GM21619 (cell line): ENCODE data around the gene OFD1.

ENCODE experiments used
- ATAC-seq: cut with Tn5 transposase; IDR thresholded peaks from one replicate; pipeline ENCODE4 v1.9.1; 2021; ENCODE audit not compliant: unreplicated experiment

The OFD1 gene

DNA sequence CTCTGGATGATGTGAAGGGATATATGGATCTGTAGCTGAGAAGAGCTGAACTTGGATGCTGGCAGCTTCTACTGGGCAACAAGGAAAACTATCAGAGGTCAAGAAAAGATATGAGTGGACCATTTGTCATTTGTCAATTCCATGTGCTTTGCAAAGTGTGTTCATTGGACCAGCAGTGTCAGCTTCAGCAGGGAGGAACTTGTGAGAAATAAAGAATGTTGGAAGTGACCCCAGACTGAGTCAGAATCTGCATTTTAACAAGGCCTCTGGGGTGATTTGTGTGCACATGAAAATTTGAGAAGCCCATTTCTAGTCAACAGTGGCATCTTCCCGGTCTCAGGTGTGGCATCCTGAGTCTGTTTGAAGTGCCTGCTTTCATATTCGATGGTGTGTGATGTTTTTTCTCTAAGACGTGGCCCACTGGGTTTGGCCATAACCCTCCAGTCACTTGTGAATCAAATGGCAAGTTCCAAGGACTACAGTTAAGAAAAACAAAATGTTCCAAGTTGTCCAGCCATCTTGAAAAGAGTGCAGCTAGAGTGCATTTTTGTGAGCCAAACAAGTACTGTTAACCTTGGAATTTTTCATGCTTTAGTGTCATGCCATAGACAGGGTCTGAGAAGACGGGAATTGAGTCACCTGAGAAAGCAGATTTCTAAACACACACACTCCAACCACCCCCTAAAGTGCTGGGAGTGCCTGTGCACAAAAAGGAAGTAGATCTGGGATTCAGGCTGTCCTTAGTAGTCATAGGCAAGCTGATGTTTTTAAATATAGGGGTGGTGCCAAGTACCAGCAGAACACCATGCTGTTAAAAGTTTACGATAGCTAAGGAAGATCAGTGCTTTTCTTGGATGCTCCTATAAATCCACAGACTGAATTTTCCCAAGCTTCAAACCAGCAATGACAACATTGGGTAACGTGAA, 55.9 kb downstream of the OFD1 start:
- ATAC-seq: no peak

DNA sequence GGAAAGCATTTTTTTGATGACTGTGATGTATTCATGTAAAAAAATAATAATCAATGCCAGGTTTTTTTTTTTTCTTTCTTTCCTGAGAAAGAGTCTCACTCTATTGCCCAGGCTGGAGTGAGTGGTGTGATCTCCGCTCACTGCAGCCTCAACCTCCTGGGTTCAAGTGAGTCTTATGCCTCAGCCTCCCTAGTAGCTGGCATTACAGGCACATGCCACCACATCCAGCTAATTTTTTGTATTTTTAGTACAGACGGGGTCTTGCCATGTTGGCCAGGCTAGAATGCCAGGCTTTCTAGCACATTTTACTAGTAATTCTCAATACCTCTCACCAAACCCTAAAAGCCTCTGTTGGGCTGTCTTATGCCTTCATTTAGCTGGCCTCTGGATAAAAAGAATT, 56.6 kb downstream of the OFD1 start:
- ATAC-seq: no peak

DNA sequence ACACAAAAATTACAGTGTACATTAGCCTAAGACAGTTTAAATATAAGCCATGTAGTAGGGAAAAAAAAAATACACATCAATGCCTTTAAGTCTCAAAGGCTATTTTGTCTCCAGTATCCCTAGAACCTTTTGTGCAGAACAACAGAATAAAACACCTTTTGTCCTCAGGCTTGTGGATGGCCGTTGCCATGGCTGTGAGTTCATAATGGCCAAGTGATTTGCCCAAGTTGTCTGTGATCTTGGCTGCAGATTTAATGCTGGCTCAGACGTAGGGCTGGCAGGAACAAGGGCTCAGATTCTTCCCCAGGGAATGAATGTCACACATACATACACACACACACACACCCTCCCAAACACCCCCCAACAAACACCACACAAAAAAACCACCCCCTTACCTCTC, 57.0 kb downstream of the OFD1 start:
- no peak for ATAC-seq

DNA sequence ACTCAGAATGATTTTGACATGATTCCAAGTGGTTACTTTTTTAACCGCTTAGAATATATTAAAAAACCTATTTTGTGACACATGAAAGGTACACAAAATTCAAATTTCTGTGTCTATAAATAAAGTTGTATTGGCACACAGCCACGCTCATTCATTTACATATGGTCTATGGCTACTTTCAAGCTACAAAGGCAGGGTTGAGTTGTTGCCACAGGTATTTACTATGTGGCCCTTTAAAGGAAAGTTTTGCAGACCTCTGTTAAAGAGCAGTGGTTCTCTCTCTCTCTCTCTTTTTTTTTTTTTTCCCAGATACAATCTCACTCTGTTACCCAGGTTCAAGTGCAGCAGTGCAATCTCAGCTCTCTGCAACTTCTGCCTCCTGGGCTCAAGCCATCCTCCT, 59.3 kb downstream of the OFD1 start:
- ATAC-seq: no peak

DNA sequence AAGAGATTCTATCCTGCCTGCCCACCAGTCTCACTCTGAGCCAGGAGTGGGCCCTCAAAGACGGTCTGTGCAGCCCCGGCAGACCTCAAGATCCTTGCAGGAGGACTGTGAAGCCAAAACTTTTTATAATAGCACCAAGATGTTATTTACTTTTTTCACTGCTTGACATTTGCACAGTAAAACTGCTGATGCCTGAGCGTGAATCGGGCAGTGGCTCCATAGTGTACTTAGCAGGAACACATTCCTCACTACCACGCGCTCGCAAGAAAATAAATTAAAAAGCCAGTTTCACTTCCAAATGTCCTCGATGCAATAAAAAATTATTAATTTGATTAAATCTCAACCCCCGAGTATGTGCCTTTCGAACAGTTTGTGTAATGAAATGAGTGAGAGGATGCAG, 59.9 kb downstream of the OFD1 start:
- ATAC-seq: no peak

DNA sequence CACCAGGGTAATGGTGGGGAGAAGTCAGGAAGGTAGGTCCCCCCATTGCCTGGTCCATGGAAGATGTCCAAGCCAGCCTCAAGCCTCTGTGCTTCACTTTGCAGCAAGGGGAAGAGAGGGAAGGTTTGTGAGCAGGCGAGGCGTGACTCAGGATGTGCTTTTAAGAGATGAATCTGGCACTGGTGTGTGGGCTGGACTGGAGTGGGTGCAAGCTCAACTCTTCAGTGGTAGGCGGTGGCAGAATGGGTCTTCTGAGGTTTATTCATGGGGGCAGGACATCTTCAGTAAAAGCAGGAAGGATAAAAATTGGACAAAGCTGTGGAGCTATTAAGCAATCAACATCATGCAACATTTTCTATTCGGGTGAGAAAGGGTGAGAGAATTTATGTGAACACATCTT, 63.0 kb downstream of the OFD1 start:
- no peak for ATAC-seq

DNA sequence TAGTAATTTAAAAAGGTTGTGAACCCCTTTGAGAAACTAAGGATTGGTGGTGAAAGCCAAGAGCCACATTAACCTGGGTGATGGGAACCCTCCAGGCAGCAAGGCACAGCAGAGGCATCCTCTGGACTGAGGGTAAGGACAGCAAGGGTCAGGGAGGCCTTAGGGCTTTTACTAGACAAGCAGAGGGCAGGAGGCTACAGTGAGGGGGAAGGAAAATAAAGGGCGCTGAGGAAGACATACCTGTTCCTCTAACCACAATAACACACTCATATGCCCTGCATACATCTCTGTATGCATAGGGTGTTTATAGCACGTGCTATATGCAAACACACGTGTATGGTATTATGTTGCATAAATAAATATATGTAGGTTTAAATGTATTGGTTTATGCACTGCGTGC, 63.6 kb downstream of the OFD1 start:
- no peak for ATAC-seq

DNA sequence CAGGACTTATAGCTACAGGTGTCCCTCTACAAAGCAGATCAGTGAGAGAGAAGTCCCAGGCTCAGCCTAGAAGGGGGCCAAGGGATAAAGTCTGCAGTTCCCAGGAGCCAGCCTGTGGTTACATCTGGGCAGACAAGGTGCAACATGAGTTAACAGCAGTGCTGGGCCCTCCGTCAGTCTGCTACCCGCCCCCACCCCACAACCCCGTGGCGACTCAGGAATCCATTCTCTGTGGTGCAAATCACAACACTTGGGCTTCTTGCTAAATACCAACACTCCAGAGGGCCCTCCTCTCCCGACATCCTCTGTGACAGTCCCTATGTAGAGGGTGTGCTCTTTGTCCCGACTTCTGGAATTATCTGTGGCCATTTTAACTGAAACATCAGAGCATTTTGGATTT, 68.6 kb downstream of the OFD1 start:
- no peak for ATAC-seq

DNA sequence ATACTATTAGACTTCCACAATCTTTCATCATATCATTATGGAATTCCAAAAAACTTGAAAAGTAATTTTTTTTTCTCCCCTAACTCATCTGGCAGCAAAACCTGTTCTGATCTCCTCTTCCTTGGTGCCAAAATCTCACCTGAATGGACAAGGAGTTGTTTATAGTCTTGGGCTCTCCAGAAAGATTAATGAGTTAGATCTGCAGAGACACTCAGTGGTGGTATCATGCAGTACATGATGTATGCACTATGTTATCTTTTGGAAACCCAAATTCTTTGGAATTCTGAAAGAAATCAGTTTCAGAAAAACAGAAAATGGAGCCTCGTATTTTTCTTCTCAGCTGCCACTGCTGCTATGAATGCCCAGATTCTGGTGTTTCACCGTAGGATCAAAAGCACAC, 70.7 kb downstream of the OFD1 start:
- ATAC-seq: no peak

DNA sequence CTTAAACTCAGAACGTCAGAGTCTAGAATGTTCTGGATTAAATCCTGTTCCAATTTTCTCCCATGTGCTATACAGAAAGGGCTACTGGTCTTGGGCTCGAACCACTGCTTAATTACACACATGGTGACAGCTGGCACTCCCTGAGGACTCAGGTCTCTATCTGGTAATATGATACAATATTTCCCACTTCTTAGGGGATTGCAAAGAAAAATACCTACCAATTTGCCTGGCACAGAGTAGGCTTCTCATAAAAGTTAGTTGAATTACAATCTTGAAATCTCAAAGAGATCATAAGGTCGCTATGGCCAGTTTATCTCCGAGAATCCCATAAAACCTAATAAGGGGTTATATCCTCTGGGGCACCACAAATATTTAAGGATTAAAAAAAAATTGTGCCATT, 73.7 kb downstream of the OFD1 start:
- no peak for ATAC-seq

DNA sequence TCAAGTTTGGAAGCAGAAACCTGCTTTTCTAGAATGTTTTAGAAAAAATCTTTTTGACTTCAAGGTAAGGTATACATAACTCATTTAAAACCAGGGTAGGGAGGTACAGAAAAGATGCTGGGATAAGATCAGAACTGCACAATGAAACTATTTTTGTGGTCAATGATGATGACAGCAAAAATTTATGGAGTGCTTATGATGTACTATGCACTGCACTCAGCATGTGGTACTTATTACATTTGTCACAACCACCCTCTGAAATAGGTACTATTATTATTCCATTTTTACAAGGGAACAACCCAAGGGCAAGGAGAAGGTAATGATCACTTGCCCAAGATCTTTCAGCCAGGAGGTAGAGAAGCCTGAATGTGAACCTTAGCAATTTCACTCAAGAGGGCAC, 74.3 kb downstream of the OFD1 start:
- ATAC-seq: no peak

DNA sequence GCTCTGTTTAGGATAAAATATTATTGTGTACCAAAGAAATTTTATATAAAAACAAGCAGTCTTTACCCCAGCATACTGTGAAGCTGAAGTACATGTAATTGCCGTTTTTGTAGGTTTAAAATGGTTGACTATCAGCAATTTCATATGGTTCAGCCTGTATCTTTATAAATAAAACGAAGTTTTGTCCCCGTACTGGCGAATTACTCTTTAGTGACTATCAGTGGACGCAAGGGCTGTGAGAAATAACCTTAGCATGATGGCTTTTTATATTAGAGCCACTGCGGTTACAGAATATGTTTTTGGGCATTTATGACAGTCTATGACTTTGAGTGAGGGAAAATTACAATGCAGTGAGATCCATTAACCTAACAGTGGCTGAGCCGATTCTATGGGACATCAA, 81.1 kb downstream of the OFD1 start:
- no peak for ATAC-seq

DNA sequence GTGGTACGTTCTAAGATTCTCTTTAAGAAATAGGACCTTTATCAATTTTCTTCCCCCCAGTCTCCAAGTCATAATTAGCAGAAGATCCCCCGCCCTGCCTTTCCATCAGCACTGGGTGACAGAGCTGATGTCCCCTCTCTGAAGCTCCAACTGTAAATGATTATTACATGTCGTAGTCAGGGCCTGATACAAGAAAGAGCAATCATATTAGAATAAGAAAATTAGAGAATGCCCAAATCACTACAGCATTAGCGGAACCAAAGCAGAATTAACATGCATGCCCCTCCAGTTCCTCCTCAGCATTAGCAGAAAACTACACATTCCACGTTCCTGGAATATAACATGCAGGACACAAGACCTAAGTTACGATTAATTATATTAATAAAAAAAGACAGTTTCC, 81.6 kb downstream of the OFD1 start:
- no peak for ATAC-seq

DNA sequence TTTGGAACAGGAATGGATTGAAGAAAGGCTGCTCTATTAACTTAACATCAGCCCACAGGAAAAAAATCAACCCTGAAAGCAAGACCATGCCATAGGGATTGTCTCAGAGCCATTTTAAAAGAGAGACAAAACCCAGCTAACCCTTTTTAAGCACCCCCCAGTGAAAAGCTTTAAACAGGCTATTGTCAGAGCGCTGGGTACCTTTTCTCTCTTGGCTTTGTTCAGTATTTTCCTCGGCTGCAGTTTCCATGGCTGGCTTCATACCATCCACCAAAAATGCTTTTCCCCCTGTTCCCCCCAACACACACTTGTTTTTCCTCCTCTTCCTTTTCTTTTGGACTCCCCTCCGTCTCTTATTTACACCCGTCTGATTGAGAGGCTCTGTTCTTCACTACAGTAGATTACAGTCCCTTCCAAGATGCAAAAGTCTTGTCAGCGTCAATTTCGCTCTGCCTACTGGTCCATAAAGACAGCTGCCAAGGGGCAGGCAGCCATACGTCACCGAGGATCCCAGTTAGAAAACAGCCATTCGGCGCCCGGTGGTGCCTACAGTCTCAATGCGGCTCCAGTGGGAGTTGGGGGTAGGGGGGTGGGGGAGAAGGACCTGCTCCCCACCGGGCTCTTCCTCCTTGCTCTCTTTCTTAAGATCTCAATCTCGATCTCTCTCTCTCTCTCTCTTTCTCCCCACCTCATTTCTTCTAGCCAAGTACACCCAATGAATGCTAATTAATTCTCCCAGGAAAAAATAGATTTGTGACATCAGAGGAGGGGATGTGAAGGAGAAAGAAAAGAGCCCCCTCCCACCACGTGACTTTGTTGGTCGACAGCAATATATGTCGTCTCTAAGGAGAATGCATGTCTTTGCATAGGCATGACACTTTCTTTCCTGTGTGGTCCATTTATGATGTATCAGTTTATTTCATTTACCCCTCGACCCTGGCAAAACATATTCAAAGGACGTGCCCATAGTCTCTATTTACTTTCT, 82.4 kb downstream of the OFD1 start, which contains the start of gene GPM6B:
Gene GPM6B, minus strand, starts transcription at position 451 of the 985 bp plus-strand sequence. Its CDS starts 189 bp downstream, at position 262.
- ATAC-seq: no peak
